Measurements from ENCODE around the gene RAB17.

The RAB17 gene, protein sequence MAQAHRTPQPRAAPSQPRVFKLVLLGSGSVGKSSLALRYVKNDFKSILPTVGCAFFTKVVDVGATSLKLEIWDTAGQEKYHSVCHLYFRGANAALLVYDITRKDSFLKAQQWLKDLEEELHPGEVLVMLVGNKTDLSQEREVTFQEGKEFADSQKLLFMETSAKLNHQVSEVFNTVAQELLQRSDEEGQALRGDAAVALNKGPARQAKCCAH

DNA sequence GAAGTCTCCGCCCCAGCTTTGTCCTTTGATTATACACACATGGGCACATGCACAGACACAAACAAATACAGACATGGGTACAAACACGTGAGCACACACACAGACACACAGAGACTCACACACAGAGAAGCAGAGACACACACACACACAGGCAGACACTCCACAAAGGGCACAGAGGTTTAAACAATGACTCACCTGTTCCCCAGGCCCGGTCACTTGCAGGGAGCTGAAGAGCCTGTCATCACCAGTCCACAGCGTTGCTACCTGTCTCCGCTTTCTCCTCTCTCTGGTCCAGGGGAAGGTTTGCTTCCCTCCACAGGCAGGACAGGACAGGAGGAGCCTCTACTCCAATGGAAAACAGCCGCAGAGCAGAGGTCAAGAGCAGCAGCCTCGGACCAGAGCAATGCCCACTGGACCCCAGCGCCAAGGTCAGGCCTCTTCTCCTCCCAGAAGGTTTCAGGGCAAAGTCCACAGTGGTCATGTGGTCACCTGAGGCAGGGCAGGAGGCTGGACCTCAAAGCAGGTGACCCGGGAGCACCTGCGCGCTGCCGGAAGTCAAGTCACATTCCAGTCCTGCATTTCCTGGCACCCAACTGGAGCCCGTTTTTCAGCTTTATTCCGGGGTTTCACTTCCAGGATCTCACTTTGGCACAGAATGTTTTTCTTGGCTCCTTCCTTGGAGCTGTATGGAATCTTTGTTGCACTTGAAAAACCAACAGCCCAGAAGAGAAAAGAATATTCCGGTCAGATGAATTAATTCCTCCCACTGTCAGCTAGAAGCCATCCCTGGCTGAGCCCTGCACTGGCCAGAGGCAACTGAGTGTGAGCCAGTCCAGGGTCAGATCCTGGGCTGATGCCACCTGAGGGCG, at the start of gene RAB17:
Gene RAB17 (minus strand): TSS at position 463 of the 869 bp plus-strand sequence. CDS start 4,580 bp downstream, outside the sequence.
- DNase-seq = no peak

DNA sequence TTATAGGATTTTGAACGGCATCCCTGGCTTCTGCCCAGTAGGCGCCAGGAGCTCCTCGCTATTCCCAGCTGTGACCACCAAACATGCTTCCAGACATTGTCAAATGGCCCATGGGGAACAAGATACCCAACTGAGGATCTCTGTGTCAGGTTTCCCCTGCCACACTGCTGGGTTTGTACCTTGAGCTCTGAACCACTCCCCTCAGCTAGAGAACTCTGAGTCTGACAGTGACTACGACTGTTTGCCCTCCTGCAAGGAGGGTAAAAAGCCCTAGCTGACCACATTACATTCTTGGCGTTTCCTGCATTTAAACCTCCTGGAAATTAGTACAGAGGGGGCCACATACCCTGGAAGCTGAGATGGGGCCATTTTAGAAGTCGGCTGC, 49.3 kb upstream of the RAB17 start:
- DNase-seq = no peak

DNA sequence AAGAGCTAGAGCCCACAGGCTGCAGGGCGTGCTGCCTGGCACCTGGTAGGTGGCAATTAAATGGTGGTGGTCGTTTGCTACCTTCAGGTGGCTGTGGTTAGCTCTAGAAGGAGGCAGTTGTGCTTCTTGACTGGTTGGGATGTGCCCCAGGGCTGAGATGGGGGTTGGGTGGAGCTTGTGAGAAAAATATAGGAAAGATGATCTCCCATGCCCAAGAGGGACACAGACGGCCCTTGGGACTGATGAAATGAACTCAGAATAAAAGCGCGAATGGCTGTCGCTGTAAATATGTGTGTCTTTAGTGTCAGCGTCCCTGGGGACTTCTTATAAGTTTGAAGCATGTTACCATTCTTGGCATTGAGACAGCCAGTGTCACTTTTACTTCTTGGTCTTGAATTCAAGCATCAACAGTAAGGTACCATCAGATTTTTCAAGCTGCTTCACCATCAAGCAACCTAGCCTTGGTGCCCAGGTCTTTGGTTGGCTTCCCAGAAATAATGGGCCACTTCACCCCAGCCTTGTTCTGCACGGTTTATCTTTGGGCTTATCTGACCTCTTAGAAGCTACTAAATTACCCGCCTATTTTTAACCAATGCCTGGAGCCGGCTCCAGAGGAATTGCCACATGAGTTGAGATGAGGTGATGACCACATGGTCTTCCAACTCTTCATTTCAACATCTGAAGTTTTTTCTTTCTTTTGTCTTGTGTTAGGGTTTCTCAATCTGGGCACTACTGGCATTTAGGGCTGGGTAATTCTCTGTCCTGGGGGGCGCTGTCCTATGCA, 48.7 kb upstream of the RAB17 start:
- no peak for DNase-seq

DNA sequence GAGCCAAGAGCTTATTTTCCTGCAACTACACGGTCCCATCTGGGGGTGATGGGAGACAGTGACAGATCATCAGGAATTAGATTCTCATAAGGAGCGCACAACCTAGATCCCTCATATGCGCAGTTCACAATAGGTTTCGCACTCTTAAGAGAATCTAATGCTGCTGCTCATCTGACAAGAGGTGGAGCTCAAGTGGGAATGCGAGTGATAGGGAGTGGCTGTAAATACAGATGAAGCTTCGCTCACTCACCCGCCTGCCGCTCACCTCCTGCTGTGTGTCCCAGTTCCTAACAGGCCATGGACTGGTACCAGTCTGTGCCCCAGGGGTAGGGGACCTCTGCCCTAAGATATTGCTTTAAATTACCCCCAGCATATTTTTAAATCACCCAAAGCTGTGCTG, 47.6 kb upstream of the RAB17 start:
- DNase-seq = no peak

DNA sequence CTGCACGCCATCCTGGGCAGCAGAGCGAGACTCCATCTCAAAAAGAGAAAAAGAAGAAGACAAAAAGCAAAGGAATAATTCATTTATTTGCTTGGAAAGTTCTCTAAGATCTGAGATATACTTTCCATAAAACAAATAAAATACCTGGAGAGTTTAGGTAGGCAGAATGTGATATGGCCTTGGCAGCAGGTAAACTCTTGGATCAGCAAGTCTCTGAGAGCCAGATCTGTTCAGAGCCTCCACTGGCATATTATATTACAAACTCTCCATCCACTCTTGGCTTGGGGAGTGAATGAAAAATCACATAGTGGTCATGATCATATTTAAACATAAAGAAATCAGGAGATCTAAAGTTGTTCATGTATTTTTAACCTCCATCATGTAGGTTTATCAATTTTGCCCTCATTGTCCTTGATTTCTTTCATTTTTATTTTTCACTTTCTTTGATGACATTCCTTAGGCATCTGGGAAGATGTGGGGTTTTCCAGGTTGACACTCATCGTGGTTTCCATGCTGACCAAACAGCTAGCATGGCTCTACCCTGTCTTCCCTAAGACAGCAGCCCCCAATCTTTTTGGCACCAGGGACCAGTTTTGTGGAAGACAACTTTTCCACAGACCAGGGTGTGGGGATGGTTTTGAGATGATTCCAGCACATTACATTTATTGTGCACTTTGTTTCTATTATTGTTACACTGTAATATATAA, 47.0 kb upstream of the RAB17 start:
- no peak for DNase-seq

DNA sequence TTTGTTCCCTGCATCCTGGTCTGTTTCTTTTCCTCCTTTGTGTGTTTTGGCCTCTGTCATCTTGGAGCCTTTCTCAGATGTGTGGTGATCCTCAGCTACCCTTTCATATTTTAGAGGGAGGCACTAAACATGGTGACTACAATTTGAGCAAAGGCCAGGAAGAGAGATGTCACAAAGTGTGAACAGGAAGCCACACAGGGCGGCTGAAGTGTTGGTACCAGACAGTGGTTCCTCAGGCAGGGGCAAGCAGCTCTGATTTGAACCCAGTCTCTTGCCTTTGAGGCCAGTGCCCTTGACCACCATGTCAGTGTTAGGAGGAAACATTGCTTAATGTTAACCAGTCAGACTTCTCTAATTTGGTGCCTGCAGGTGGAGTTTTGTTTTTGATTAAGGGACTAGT, 46.0 kb upstream of the RAB17 start:
- no peak for DNase-seq

DNA sequence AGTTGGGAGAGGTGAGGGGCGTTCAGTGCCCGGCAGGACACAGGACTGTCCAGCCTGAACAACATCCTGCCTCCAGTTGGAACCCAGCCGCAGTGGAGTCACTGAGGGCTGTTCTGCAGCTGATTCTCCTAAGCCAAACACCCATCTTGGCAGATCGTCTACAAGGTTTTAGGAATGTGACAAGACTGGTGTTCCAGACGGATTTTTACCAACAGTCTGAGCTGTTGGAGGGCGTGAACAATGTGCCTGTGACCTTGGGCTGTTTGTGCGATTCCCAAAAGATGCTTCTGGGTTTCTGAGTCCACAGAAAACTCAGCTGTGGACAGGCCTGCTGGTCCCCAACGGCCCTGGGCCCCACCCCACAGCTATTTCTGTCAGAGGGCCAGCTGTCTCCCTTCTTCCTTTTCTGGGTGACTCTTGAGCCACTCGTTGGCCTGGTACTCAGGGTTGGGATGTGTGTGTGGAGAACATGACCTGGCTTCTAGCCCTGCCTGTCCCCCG, 42.6 kb upstream of the RAB17 start:
- DNase-seq = no peak

DNA sequence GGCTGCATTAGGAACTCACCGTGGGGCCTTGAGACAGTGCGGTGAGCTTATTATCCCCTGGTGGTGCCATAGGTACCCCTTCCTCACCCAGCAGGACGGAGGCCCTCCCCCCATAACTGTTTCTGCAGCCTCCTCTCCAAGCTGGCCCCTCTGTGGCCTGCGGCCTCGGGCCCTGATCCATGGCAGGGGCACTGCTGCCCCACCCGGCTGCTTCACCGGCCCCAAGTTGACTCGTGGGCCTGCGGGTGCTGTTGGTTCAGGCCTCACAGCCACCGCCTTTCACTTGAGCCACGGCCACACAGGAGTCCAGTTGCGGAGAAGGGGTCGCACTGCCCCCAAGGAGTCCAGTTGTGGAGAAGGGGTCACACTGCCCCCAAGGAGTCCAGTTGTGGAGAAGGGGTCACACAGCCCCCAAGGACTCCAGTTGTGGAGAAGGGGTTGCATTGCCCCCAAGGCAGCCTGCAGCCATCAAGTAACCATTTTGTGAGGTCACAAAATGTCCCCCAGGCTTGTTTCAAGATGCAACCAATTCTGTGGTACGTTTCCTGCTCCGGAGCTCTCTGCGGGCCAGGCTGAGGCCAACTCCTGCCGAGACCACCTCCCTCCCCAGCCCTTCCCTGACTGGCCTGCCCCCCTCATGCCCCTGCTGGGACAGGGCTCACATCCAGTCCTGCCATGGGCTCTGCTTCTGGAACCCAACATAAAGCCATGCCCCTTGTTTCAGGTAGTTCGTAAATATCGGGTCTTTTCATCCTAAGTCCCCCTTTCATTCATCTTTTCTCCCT, 41.5 kb upstream of the RAB17 start:
- no peak for DNase-seq

DNA sequence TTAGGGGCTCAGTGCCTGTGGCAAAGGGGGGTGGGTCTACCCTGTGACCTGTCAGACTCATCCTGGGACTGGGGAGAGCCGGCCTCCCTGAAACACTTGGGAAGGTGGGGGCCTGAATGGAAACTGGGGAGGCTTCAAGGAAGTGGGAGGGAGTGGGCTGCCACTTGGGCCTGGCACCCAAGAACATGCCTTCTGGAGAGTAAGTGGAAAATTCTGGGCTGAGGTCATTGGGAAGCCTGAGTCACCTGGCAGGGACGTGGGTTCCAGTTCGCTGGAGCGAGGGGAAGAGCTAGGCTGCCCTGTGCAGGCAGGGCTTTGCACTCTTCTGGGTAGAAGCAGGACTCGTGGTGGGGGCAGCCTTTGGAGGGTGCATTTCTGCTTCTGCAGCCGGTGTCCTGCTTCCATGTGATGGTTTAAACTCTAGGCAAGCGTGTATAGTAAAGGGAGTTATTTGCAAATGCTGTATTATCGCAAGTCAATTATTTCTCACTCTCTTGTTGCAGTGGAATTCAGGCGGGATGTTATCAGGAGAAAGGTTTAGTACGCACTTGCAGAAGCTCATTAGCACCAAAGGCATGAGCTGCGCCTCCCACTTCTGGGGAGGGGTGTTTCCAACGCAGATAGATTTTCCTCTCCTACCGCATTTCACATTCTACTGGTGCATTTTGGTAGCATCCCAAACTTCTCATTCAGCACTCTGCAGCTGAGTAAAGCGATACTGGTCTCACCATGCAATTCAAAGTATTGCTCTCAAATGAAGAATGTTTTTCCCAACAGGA, 40.7 kb upstream of the RAB17 start:
- DNase-seq = no peak

DNA sequence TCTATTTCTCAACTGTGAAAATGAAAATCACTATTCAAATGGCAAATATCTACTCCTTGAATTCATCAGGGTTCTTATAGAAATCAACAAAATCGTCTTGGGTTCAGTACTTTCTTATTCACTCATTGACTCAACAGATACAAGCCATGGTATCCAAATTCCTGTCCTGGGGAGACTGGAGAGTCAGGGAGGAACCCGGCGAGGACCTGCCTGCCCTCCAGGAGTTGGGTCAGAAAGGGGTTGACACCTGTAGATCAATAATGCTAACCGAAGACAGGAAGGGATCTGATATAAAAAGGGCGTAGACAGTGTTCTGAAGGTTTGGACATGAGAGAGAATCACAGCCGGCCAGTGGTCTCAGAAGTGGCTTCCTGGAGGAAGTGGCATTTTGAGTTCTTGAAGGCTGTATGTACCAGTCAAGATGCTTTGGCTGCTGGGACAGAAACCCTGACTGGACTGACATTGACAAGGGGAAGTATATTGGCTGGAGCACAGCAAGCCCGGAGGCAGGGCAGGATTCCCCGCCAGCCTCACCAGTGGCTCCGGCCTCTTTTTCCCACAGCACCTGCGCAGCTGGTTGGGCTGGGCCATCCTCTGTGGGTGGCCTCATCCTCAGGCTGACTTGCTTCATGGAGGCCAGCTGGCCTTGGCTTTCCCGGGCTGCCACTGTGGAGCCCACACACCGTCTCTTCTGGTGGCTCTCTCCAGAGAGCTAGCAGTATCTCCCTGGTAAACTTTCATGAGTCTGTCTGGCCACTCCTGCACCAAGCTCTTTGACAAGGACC, 39.9 kb upstream of the RAB17 start:
- no peak for DNase-seq

DNA sequence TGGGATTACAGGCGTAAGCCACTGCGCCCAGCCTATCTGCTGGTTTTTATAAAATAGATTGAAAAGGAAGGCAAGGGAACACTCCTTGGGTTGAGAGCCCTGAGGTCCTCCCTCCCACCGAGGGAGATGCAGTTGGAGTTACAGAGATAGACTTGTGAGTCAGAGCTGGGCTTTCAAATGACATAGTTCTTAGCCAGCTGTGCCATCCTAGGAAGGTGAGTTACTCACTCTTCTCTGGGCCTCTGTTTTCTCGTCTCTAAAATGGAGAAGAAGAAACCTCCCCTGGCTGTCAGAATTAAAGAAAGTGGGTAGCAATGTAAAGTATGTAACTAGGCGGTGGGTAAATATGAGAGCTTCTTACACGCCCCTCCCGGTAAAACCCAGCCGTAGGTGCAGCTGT, 39.2 kb upstream of the RAB17 start:
- no peak for DNase-seq

DNA sequence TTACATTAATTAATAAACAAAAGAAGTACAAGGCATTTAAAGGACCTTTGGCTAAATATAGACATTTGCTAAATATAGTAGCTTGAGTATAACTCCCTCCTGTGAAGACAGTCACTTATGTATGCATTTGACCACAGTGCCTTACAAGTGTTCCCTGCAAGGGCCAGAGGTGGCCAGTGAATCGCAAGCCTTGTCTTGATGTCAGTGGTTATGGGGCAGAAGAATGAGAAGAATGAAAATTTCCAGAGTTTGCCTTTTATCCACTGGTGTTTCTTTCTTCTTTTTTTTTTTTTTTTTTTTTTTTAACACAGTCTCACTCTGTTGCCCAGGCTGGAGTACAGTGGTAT, 38.6 kb upstream of the RAB17 start:
- no peak for DNase-seq

DNA sequence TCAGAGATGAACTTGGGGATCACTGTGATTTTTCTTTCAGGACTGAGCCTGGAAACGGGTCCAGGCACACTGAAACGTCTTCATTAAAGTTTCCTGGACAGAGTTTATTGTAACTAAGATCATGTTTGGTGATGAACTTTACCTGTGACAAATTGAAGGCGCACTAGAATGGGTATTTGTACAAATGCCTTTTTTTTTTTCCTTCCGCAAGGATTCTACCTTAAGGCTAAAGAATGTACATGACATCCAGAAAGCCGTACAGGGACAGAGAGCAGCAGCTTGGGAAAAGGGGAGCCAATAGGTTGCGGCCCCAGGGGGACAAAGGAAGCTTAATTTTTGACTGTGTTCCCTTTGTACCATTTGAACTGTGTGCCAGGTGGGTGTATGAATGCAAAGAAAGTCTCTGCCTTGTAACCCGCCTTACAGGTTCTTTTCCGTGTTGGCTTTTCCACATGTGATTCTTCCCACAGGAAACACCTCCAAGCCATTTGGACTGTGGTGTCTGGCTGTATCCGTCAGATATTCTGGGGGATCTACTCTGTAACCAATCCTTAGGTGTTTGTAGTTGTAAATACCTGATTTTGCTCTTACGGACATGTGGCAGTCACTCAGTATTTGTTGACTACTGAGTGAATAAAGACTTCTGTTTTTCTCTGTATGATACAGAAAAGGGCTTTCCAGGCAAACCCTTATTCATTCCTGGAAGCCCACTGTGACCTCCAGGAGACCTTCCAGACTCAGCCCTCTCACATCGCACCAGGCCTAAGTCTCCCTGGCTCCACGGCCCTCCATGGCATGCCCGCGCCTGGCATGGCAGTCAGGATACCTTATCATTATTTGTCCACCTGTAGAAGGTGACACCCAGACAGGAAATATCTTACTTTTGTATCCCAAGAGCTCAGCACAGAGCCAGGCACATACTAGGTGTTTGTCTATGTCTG, 38.0 kb upstream of the RAB17 start:
- no peak for DNase-seq

DNA sequence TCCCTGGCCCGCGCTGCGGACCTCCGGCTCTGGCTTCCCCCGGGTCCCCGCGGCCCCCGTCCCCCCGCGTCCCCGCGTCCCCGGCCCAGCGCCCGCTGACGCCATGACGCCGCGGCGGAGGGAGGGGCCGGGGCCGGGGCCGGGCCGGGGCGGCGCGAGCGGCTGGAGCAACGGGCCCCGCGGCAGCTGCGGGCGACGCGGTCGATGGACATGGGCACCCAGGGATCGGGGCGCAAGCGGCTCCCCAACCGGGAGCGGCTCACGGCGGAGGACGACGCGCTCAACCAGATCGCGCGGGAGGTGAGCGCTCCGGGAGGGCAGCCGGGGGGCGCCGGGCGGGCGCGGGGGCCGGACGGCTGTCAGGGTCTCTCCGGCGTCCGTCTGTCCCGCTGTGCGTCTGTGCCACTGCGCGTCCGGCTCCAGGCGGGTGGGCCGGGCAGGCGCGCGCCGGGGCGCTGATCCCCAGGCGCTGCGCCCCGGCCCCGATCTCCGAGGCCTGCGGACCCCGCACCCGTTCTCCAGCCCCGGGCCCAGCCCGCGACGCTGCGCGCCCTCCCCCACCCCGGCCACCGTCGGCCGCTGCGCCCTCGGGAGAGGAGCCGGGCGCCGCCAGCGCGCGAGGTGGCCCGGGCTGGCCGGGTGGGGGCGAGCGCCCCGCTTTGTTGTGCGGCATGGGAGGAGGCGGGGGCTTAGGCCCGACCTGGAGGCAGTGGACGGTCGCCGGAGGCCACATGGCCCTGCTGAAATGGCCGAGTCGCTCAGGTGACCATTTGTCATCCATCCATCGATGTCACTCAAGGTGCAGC, 37.1 kb upstream of the RAB17 start, which contains the start of gene LRRFIP1:
Gene LRRFIP1 (plus strand): TSS at position 147 of the 806 bp plus-strand sequence. CDS start 58 bp downstream, at position 205.
- DNase-seq = peak; percentile 32

DNA sequence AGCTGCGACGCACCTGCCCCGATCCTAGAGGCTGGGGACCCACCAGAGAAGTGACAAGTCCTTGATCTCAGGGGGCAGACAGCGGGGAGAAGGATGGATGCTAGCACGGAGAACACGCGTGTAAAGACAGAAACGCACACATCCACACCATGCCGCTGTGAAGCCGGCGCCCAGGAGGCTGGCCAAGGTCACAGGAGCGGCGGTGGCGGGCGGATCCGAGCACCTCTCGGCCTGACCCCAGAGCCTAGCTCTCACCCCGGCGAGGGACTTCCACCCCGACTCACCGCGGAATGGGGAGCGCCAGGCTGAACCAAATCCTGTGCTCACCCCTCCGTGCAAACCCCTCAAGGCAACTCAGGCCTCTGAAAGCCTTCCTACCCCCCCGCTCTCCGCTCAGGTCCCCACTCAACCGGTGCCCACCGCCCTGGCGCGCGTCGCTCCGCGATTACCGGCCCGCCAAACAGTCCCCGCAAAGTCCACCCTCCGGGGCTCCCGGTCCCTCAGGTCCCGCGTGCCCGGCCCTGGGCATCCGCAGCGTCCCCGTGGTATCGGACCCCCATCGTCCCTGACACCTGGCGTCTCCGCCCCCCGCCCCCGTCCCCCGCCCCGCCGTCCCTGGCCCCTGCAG, 36.4 kb upstream of the RAB17 start:
- DNase-seq = no peak

DNA sequence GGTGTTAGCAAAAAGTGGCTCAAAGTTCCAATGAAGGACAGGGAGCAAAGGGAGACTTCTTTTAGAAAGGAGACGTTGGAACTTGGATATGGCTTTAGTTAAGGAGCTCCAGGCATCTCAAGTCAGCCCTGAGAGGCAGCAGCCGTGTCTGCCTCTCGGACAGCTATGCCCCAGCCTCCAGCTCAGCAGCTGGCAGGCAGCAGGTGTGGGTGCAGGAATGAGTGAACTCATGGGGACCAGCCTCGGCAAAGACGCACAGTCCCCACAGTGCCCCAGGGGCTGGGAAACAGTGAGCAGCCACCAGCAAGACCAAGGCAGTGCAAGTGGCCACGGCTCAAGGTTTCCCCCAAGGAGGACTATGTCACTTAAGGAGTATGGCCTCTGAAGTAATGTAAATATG, 35.2 kb upstream of the RAB17 start:
- no peak for DNase-seq

DNA sequence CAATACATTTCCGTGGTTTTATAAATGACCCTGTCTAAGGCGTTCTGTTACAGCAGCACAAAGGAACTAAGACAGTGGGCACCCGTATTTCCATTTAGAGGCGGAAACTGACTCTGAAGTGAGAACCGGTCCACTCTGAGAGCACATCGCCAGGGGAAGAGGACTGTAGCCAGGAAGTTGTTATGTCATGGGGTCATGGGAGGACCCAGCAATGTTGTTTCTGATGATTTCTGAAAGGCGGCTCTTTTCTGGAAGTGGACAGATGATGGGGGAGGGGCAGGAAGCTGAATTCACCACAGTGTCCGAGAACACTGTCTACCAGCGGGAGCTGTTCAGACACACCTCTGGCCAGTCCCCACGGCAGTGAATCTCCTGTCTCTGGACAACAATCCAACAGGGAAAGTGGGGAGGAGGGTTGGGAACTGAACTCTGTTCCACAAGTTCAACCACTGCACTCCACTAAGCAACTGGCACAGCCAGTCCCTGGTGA, 34.7 kb upstream of the RAB17 start:
- DNase-seq = no peak

DNA sequence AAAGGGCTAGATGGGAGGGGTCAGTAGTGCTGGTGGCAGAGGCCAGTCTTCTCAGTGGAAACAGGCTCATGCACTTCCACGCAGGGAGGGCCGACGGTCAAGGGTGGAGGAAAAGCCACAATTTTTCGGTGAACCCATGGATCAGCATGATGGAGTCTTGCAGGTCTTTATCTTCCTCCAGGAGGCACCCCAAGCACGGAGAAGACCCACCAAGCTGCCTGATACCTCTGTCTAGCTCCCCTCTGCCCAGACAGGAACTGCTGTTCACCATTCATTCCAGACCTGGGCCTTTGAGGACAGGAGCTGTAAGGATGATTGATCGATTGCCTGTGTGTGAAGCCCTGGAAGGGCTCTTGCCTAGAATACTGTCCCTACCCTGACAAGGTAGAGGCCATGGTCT, 34.0 kb upstream of the RAB17 start:
- DNase-seq = no peak
